ENCODE measurements around the gene C1orf174. TPM values are rescaled to one million over a fixed set of nuclear protein-coding genes. Genes with fewer than 3 reads are reported as not detected.
A peak's percentile ranks its signal among the peaks of the same experiment; 100 is the strongest.

C1orf174 gene
- total and polyA plus RNA-seq, 2 of the 13 experiments (the other 11 are each of a cell fraction or from before 2014, with no cell fraction given), result 21.6 to 31.4 TPM

GRCh38 chr1:3900969-3901529 lies 977 bp upstream of the C1orf174 start (continued):
- TF ChIP-seq ZNF329 (CRISPR knock-in tag; IDR thresholded peaks at IDR 0.05; ENCODE audit: low read depth) (no peak), MED13 (CRISPR knock-in tag; IDR thresholded peaks at IDR 0.05) (0 out of 2 replicates have a peak, but pooled peaks have one; percentile 15), NFIC (IDR thresholded peaks at IDR 0.05; ENCODE audit: low read length) (no peak), ZNF224 (CRISPR knock-in tag; IDR thresholded peaks at IDR 0.05) (no peak), NCOA5 (CRISPR knock-in tag; IDR thresholded peaks at IDR 0.05) (no peak), NFYB (CRISPR knock-in tag; IDR thresholded peaks at IDR 0.05) (peak; percentile 61), NR2C2 (CRISPR knock-in tag; IDR thresholded peaks at IDR 0.05; ENCODE audit: borderline replicate concordance) (no peak), RFX3 (CRISPR knock-in tag; IDR thresholded peaks at IDR 0.05) (no peak), ZBTB20 (CRISPR knock-in tag; IDR thresholded peaks at IDR 0.05; ENCODE audit: borderline replicate concordance, low read depth) (peak; percentile 43; the same call in 1 of the 2 replicates), KMT2A (CRISPR knock-in tag; IDR thresholded peaks at IDR 0.05) (no peak), PRDM15 (CRISPR knock-in tag; IDR thresholded peaks at IDR 0.05) (0 out of 2 replicates have a peak, but pooled peaks have one; percentile 10), FIP1L1 (IDR thresholded peaks at IDR 0.05; ENCODE audit: borderline replicate concordance, insufficient read depth, low read depth, low read length) (no peak), ELF3 (CRISPR knock-in tag; IDR thresholded peaks at IDR 0.05) (no peak), TEAD3 (CRISPR knock-in tag; optimal IDR thresholded peaks at IDR 0.05; ENCODE audit: borderline replicate concordance) (no peak), FOSL1 (CRISPR knock-in tag; IDR thresholded peaks at IDR 0.05; ENCODE audit: borderline replicate concordance) (no peak), HMGXB3 (CRISPR knock-in tag; IDR thresholded peaks at IDR 0.05; ENCODE audit: borderline replicate concordance) (no peak), MLX (CRISPR knock-in tag; IDR thresholded peaks at IDR 0.05) (no peak), PREB (CRISPR knock-in tag; IDR thresholded peaks at IDR 0.05) (no peak), ZFP91 (CRISPR knock-in tag; IDR thresholded peaks at IDR 0.05; ENCODE audit: borderline replicate concordance) (peak; percentile 81; the same call in 1 of the 2 replicates)
